HG03108 (cell line): ENCODE measurements around the gene TEX19.
A peak's percentile ranks its signal among the peaks of the same experiment; 100 is the strongest.
"Not testable (repeated sequence)": the region's sequence is repeated elsewhere in the genome, so short reads cannot be mapped to it uniquely, and the experiment has no call there.

ENCODE experiments used
- ATAC-seq: cut with Tn5 transposase; IDR thresholded peaks from one replicate; pipeline ENCODE4 v1.9.1; 2021; ENCODE audit warnings: moderate library complexity; ENCODE audit not compliant: unreplicated experiment

Gene TEX19

GRCh38 chr17:82334204-82334621 is 24.8 kb upstream of the TEX19 start:
- no peak for ATAC-seq

- ATAC-seq = no peak
Observed at GRCh38 chr17:82334622-82335394, 24.2 kb upstream of the TEX19 start.

GRCh38 chr17:82338858-82339633 is 20.0 kb upstream of the TEX19 start:
- no peak for ATAC-seq

GRCh38 chr17:82339634-82340580 is 19.1 kb upstream of the TEX19 start:
- no peak for ATAC-seq

- ATAC-seq = no peak
Observed at GRCh38 chr17:82342361-82343079, 16.5 kb upstream of the TEX19 start.

- no peak for ATAC-seq
Observed at GRCh38 chr17:82343560-82343959, 15.5 kb upstream of the TEX19 start.

GRCh38 chr17:82344175-82344907 is 14.7 kb upstream of the TEX19 start:
- no peak for ATAC-seq

- ATAC-seq = no peak
Observed at GRCh38 chr17:82345151-82345976, 13.7 kb upstream of the TEX19 start.

- ATAC-seq = no peak
Observed at GRCh38 chr17:82346342-82347300, 12.4 kb upstream of the TEX19 start.

GRCh38 chr17:82347994-82348393 is 11.1 kb upstream of the TEX19 start:
- not testable (repeated sequence) for ATAC-seq

GRCh38 chr17:82348434-82348833 is 10.6 kb upstream of the TEX19 start:
- ATAC-seq = no peak

- no peak for ATAC-seq
Observed at GRCh38 chr17:82348866-82349265, 10.2 kb upstream of the TEX19 start.

GRCh38 chr17:82349287-82349701 is 9.8 kb upstream of the TEX19 start:
- ATAC-seq = no peak

GRCh38 chr17:82350182-82351030 is 8.6 kb upstream of the TEX19 start:
- ATAC-seq = no peak

- peak; percentile 63 for ATAC-seq
Observed at GRCh38 chr17:82351254-82351712, 7.8 kb upstream of the TEX19 start.

GRCh38 chr17:82351713-82352488 is 7.1 kb upstream of the TEX19 start:
- ATAC-seq = no peak
